GM18517 (cell line): ENCODE measurements around the gene MYF6.

Experiments used
- ATAC-seq: cut with Tn5 transposase; IDR thresholded peaks from one replicate; pipeline ENCODE4 v1.9.1; 2021; ENCODE audit warnings: mild to moderate bottlenecking, moderate library complexity; ENCODE audit not compliant: unreplicated experiment

MYF6 gene

DNA sequence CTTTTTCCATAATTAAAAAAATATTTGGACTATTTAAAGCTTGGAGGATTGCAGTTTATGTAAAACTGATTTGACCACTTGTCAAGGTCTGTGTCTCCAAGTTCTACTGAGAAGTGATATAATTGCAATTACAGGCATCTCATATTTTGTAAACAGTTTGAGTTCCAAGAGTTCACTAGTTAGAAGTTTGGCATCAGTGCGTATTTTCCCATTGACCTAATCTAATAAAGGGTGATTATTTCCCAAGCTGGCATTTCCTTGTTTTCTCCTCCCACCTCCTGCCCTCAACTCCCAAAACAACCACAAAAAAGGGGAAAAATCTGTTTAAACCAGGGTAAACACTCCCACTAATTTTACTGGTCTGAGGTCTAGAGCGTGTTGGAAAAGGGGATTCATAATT is 3.0 kb upstream of the MYF6 start:
- no peak for ATAC-seq

DNA sequence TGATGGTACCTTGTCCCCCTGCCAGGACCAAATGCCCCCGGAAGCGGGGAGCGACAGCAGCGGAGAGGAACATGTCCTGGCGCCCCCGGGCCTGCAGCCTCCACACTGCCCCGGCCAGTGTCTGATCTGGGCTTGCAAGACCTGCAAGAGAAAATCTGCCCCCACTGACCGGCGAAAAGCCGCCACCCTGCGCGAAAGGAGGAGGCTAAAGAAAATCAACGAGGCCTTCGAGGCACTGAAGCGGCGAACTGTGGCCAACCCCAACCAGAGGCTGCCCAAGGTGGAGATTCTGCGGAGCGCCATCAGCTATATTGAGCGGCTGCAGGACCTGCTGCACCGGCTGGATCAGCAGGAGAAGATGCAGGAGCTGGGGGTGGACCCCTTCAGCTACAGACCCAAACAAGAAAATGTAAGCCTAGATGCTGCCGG is 410 bp downstream of the MYF6 start:
- ATAC-seq: no peak

DNA sequence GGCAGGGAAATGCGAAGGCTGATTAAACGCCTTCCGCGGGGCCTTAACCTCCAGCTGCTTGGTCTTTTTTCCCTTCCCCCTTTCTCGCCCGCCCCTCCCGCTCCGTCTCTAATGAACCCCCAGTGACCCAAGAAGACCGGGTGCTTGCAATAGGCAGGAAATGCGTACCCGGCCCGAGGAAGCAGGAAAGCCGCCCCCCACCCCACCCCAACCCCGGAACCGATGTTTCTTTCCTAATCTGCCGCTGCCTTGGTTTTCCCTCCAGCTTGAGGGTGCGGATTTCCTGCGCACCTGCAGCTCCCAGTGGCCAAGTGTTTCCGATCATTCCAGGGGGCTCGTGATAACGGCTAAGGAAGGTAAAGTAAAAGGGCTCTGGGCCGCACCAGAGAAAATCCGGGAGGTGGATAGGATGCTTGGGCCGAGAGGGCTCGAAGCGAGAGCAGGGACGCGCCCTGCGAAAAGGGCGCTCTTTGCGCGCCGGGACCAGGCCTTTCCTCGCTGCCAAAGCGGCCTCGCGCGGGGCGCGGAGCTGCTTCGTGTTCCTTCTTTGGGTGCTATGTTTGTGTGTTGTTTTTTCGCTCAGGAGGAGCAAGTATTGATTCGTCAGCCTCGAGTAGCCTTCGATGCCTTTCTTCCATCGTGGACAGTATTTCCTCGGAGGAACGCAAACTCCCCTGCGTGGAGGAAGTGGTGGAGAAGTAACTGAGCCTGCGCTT is 983 bp downstream of the MYF6 start:
- ATAC-seq: no peak

DNA sequence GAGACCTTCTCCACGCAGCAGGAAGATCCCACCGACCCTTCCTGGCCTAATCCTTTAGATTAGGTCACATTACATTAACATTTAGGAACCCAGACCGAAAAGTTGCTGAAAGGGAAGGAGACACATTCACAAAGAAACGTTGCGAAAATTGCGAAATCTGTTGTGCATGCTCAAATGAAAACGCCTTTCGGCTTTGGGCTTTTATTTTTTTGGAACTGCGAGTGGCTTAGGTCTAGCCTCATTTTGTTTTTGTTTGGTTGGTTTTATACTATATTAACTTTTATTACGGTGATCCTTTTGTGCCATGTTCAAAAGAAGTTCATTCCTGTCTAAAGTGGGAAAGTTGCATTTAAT is 1.5 kb downstream of the MYF6 start:
- ATAC-seq: no peak

DNA sequence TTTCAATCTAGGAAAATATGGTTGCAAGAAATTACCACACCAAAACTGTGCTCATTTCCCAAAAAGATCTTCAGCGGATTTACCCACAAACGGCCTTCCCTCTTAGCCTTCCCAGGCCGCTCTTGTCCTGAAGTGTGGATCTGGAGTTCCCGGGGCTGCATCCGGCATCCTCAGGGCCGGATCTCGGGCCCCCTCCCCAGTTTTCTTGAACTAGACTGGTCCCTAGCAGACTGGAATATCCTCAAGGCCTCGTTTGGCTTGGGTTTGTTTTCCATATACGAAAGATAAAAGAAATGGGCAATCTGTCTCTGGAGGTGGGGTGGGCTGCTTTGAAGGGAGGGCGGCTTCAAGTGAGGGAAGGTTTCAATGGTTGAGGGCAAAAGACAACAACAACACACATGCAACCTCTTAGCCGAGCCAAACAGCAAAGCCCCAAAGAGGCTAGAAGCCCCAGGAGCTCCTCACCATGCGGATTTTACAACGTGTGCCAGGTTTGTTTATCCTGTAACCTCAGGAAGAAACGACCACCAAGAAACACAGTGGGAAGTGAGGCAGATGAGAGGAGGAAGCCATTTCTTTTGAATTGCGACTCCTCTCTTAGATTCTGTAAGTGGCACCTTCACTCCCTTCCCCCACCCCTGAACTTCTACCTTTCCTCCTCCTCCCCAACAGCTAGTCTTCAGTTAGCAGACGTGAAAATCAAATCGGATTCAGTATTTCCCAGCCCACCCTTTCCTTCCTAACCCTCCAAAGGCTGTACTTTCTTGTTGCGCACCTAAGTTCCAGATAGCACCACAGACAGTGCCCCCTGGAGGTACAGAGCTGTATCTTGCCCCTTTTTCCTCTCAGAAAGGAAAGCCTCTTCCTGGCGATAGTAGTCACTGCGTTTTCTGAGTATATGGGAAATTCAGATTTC is 2.6 kb downstream of the MYF6 start:
- no peak for ATAC-seq

DNA sequence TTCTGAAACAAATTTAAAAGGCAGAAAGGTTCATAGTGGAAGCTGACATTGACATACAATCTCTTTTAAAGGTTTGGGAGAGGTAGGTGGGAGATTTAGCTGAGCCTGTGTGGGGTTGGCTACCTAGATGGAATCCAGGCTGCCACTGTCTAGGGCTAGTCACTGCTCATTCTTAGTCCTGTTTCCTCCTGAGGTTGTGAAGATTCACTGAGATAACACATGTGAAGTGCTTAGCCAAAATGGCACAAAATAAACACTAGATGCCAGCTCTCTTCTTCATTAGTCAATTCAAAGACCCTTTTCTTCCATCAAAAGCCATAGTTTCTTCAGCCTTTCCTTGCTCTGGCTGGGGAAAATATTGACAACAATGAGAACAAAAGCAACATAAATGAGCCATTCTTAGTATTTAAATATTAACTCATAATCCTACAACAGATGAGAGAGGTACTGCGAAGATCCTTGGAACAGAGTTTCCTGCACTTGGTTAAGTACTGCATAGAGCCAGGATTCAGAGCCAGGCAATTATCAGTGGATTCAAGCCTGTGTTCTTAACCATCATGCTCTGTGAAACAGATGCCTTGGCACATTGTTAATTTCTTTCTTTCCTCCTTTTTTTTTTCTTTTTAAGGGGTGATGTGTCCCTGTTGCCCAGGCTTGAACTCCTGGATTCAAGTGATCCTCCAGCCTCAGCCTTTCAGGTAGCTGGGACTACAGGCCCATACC is 3.5 kb downstream of the MYF6 start:
- no peak for ATAC-seq

DNA sequence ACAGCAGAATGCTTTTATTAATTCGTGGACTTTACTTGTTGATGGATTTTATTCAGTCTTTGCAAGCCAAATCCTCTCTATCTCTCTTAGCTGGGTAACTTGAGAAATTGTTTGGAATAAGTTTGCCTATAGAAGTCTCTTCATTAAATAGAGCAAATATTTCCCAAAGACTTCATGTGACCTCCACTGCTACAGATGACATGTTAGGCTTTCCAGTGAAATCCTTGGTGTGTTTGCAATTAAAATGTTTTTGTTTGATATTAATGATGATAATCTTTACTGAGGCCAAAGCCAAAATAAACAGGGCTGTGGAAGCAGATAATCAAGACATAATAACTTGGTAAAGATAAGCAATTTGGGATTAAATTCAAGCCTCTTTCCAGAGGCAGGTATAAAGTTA is 4.4 kb downstream of the MYF6 start:
- ATAC-seq: no peak

DNA sequence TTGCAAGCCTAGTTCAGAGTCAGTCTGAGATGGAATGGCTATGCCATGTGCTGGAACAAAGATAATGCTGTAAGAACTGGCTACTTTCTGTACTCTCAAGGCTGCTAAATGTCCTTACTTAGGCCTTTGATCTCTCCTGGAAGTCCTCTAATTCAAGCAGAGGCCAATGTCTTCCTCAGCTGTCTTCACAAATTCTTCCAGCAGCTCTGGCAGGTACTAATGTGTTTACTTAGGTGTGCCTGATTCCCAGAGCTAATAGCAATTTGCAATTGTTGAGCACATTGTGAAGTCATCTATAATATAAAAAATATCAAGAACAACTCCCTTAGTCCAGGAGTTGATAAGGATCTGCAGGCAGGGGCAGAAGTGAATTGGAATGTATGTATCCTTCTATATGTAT is 5.4 kb downstream of the MYF6 start:
- no peak for ATAC-seq

DNA sequence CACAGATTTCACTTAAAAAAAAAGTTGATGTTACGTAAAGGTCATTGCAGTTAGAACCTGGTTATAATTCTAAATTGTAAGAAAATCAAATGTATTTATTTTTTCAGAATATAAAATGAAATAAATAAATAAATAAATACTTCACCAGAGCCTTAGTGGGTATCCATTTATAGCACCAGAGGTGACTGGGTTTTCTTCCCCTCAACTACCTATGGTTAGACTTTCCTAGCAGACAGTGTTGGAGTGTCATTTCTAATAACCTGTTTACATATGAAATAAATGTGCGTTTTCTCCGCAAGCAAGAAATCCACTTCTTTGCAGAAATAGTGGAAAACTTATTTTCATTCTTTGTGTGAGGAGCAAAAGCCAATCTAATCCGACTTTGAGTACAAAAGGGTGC is 6.0 kb downstream of the MYF6 start:
- ATAC-seq: no peak

DNA sequence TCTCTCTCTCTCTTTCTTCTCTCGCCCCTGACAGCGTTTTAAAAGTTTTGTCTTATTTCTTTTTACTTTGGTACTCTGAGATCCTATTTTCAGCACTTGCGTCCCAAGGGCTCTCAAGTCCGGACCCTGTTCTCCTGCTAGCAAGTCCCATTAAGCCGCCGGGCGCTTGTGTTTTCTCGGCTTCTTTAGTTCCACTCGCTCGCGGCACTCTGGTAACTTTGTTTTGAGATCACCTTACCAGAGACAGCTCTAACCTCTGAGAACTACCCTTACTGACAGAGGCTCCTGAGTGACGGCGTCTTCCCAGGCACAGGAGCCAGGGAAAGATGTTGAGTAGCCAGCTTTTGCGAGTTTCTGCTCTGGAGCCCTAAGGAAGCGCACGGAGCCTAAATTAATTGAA is 6.6 kb downstream of the MYF6 start:
- ATAC-seq: no peak

DNA sequence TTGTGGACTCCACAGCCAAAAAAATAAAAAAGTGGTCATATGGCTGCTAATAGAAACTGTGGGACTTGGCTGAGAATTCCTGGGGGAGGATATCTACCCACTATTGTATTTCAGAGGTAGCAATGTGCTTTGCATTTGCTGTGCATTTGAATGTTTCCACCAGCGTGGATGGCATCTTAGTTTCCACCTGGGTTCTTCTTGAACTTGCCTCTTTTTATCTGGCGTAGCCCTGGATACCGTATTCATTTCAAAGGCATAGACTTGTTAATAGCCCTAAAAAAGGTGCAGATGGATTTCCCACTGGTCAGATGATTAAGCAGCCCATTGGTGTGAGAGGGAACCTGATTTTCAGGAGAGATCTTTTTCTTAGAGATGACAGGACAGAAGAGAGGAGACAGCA is 7.4 kb downstream of the MYF6 start:
- no peak for ATAC-seq

DNA sequence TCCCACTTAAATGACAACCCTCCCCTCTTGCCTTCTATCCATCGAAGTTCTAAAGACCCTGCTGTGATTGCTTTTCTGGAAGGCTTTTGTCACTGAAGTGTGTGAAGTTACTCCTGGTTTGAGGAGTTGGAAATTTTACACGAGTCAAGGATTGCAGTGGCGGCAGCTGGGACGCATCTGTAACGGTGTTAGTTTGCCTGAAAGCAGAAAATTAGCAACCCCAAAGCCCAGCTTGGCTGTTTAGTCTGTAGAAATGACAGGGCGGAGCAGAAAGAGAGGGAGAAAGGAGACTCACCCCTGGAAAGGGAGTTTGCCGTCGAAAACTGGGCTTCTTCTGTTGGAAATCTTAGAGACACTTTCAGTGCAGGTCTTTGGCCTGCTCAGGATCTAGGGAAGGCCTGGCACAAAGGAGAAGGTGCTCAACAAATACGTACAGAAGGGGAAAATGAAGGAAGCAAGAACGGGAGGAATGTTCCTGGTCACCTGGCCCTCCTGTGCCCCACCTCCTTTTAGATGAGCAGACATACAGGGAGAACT is 8.3 kb downstream of the MYF6 start:
- no peak for ATAC-seq

DNA sequence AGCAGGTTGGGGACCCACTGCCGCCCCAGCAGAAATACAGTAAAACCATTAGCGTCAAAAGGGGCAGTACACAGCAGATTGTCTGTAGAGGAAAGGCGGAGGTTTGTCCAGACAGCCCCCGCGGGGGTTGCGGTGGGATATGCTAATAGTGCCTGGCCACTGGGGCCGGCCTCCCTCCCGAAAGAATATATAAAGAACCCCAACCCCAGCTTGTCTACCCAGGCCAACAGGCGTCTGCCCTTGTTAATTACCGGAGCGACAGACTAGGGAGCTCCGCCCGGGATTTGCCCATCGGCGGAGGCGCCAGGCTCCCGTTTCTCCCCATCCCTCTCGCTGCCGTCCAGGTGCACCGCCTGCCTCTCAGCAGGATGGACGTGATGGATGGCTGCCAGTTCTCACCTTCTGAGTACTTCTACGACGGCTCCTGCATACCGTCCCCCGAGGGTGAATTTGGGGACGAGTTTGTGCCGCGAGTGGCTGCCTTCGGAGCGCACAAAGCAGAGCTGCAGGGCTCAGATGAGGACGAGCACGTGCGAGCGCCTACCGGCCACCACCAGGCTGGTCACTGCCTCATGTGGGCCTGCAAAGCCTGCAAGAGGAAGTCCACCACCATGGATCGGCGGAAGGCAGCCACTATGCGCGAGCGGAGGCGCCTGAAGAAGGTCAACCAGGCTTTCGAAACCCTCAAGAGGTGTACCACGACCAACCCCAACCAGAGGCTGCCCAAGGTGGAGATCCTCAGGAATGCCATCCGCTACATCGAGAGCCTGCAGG is 9.4 kb downstream of the MYF6 start, which contains the start of gene MYF5:
Gene MYF5, plus strand, starts transcription at position 217 of the 774 bp plus-strand sequence. Its CDS starts 152 bp downstream, at position 369.
- no peak for ATAC-seq

DNA sequence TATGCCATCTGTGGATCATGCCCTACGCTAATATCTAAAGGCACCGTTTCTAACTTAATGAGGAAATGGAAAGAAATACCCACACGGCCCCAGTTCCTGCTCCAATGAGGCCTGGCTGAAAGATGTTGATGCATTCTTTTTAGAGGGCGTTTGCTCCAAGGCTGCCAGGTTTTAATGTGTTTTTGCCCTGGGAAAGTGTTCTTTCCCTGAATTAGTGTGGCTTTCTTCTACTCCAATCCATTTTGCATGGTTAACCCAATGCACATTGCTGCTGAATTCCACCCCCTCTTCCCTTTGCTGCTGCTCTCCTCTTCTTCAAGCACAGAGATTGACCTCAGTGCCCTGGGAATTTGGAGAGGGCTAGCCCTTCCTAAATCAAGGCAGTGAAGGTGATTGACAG is 10.4 kb downstream of the MYF6 start:
- no peak for ATAC-seq

DNA sequence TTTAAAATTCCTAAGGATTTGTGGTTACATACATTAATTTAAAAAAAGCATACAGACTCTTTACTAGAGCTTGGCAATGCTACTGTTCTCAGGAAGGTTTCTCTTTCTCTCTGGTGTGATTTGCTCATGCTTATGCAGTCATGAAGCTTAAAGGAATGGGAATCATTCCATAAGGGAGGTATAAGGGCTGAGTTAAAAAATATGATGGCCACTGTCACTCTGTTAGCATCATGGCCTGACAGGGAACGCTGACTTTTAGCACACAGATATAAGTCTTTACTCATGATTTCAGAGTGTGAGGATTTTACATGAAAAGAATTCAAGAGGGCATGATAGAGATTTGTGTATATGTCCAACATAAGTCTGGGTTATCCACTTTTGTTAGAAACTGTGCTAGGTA is 13.1 kb downstream of the MYF6 start:
- ATAC-seq: no peak

DNA sequence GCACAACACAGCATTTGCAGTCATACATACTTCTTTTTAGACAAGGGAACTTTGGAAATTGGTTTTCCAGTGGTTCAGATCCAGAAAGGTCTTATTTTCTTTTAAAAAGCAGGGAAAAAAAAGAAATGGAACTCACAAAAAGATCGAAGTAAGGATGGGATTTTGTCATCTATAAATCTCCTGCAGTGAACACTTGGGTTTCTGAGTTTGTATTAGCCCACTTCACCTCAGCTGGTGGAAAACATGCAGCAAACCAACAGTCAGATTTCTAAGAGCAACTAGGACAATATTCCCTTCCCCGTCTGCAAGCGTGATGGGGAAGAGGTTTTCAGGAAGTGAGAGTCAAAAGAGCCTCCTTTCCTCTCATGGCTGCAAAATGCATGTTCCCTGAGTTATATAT is 13.9 kb downstream of the MYF6 start:
- ATAC-seq: no peak

DNA sequence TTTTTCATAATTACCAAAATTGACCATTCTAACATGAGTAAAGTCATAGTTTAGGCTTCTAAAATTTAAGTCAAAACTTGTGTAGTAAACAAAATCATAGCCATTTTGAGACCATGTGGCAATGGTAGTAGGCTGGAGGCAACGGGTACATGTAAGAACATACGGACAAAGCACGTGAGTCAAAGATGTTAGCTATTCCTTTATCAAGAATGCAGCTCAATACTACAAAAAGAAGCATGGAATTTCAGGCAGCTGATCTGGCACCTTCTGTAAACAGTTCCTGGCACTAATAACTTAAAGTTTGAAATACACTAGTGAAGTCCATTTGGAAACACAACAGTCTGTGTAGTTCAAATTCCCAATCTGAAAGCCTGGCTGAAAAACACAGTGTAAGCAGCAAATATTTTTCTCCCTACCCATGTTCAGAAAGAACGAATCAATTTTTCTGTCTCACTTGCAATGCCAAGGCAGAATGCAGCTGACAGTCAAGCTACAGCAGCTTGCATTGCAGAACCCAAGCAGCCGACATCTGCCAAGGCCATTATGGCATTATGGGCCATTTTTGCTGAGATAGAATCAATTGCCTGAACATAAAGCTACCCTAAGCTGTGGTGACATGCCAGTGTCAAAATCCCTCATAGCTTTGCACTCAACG is 38.5 kb downstream of the MYF6 start:
- ATAC-seq: no peak

DNA sequence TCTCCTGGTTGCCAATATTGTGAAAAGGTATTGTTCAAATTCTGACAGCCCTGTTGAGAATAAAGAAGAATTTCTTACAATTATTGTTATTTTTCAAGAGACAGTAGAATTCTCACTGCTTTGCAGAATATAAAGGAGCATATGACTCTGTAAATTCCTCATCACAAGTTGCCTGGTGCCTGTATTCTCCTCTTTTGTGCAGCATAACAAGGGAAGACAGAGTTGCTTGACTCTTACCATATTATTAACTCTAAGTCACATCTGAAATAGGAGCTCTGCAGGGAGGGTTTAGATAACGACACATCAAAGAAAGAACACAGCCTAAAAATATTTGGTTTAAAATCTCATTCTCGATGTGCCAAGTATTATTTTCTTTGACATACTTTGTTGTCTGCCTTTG is 40.4 kb downstream of the MYF6 start:
- no peak for ATAC-seq

DNA sequence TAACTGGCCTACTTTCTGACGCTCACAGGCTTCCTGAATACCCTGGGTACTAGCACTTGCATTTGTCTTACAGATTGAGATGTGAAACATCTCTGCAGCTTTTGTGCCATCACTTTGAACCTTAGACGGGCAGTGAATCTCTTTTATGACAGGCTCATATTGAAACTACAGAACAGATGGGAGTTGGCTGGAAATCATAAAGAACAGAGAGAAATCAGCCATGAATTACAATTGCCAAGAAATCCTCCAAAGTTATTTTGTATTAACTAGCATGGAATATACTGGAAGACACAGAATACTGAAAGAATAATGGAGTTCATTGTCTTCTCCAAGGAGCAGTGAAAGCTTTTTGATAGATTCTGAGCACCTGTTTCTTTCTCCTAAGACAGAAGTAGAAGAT is 42.0 kb downstream of the MYF6 start:
- no peak for ATAC-seq

DNA sequence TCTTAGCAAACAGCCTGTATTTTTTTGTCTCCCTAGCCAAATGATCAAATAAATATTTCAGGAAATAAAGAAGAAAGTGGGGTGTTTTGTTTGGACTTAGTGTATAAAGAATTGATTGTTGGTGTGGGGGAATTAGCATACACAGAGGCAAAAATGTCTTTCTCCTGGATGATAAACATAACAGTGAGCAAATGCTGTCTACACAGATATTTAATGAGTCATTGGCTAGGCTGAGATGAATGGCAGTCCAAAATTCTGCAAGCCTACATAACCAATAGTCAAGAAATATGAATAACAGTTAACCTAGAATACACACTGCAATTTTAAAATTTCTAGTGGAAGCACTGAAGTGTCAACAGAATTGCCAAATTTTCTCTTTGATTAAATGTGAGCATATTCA is 45.0 kb downstream of the MYF6 start:
- ATAC-seq: no peak
